Cardiac fibroblast (primary cell): ENCODE results near the gene KNOP1.
"Not testable (repeated sequence)": the region's sequence is repeated elsewhere in the genome, so short reads cannot be mapped to it uniquely, and the experiment has no call there.

Experiments
- DNase-seq, 2 donors: peaks; one replicate each; pipeline versions ENCODE4 v3.0.0 to v3.0.0-alpha.2; 2010; ENCODE audit warnings: low read depth in 2 of 2
- H3K4me3 ChIP-seq, 2 donors: replicated peaks in 1 of 2; 1 replicate in 1 of 2; 2 replicates in 1 of 2; pipeline ENCODE4 v1.5.1; 2011; ENCODE audit warnings: low read depth in 2 of 2, low read length in 2 of 2, mild to moderate bottlenecking in 2 of 2, moderate library complexity in 1 of 2
- TF ChIP-seq, protein P1 (sequence below): IDR thresholded peaks from one replicate; pipeline ENCODE4 v1.5.1; 2011; ENCODE audit warnings: low read depth, mild to moderate bottlenecking, low read length, inconsistent platforms

The KNOP1 gene

GRCh38 chr16:19687279-19687678 is 30.7 kb downstream of the KNOP1 start:
- no peak overlapping the region for H3K4me3 ChIP-seq
- TF ChIP-seq, protein P1, sequence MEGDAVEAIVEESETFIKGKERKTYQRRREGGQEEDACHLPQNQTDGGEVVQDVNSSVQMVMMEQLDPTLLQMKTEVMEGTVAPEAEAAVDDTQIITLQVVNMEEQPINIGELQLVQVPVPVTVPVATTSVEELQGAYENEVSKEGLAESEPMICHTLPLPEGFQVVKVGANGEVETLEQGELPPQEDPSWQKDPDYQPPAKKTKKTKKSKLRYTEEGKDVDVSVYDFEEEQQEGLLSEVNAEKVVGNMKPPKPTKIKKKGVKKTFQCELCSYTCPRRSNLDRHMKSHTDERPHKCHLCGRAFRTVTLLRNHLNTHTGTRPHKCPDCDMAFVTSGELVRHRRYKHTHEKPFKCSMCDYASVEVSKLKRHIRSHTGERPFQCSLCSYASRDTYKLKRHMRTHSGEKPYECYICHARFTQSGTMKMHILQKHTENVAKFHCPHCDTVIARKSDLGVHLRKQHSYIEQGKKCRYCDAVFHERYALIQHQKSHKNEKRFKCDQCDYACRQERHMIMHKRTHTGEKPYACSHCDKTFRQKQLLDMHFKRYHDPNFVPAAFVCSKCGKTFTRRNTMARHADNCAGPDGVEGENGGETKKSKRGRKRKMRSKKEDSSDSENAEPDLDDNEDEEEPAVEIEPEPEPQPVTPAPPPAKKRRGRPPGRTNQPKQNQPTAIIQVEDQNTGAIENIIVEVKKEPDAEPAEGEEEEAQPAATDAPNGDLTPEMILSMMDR: no peak
- no peak for DNase-seq

DNA sequence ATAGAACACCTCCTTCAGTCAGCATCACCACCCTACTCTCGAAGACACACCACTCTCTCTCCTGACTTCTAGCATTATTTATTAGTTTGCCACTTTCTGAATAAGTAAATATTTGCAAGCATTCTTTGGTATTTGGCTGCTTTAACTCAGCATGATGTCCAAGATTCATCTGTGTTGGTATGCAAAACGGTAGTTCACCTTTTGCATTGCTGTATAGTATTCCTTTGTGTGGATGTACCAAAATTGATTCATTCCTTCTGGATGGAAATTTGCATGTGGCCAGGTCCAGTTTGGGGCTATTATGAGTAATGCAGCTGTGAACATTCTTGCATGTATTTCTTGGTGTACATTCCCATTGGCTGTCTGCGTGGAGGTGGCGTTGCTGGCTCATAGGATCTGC is 32.9 kb downstream of the KNOP1 start:
- no peak for DNase-seq
- no peak overlapping the region for H3K4me3 ChIP-seq
- TF ChIP-seq, protein P1: no peak

DNA sequence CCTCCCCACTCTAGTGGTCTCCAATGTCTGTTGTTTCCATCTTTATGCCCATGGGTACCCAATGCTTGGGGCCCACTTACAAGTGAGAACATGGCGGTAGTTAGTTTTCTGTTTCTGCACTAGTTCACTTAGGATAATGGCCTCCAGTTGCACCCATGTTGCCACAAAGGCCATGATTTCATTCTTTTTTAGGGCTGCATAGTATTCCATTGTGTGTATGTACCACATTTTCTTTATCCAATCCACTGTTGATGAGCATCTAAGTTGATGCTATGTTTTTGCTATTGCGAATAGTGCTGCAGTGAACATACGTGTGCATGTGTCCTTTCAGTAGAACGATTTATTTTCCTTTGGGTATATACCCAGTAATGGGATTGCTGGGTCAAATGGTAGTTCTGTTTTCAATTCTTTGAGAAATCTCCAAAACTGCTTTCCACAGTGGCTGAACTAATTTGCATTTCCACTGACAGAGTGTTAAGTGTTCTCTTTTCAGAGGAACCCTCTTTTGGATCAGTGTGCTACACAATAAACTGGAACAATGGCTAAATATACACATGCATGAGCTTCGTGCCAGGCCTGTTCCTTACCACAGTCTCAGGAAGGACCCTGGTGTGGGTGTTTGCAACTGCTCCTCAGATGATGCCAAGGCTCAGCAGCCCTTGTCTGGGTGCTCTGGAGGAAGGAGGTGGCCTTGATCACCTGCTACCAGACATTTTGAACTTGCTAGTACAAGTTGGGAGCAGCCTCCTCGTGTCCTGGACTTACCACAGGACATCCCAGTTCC is 34.4 kb downstream of the KNOP1 start:
- TF ChIP-seq, protein P1: no peak
- DNase-seq: no peak
- no peak overlapping the region for H3K4me3 ChIP-seq

GRCh38 chr16:19681637-19682036 is 36.4 kb downstream of the KNOP1 start:
- H3K4me3 ChIP-seq: no peak overlapping the region
- TF ChIP-seq, protein P1: no peak
- DNase-seq: no peak

GRCh38 chr16:19680881-19681340 is 37.1 kb downstream of the KNOP1 start:
- DNase-seq: no peak
- no peak overlapping the region for H3K4me3 ChIP-seq
- TF ChIP-seq, protein P1: peak; percentile 26

- not testable (repeated sequence) for DNase-seq, H3K4me3 ChIP-seq
Observed at GRCh38 chr16:19679281-19679680, 38.7 kb downstream of the KNOP1 start.

- TF ChIP-seq, protein P1: no peak
- DNase-seq: no peak
- no peak overlapping the region for H3K4me3 ChIP-seq
Observed at GRCh38 chr16:19678804-19679203, 39.2 kb downstream of the KNOP1 start.
